GM23248 (cell line): ENCODE data around the gene KCNJ9.

Experiments
- EZH2 ChIP-seq: fragments of 200-600 bp; sonication (generic); IDR thresholded peaks from 2 replicates; pipeline ENCODE4 v1.6.1; 2018; ENCODE audit warnings: antibody characterized with exemption, mild to moderate bottlenecking; ENCODE audit not compliant: insufficient read depth, poor library complexity, severe bottlenecking
- EZH2phosphoT487 ChIP-seq: fragments of 200-600 bp; sonication (generic); IDR thresholded peaks from 2 replicates; pipeline ENCODE4 v1.6.1; 2018; ENCODE audit warnings: antibody characterized with exemption, moderate library complexity, mild to moderate bottlenecking, low read depth; ENCODE audit not compliant: insufficient read depth

- TF ChIP-seq EZH2phosphoT487 (no peak), EZH2 (no peak)
Measured at GRCh38 chr1:160070243-160071163, 10.8 kb upstream of the KCNJ9 start.
